ENCODE results near the gene PAM. TPM values are rescaled to one million over a fixed set of nuclear protein-coding genes. Genes with fewer than 3 reads are reported as not detected.

PAM gene
- total and polyA plus RNA-seq, 2 donors (not counting 3 experiments of a cell fraction or from before 2014, with no cell fraction given) = 118 to 176 TPM

DNA sequence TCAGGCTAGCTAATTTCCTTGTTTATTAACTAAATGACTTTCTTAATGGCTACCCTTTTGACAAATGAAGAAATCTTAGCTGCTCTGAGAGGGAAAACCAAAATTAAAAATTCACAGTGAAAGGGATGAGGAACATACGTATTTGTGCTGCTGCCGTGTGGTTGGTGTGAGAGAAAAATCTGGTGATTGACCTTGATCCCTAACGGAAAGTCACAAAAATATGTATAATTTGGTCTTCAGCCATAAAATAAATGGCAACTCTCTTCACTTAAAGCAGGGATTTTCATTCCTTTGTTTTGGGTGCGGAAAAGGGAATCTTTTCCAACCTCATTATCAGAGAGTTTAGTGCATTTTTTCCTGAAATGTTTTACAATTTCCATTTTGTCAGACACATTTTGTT, 40.4 kb downstream of the PAM start:
- dilution Hi-C loops (cut with MboI; ENCODE audit: extremely low pct_ligation_motif_present, low sequenced_read_pairs) (no loop called here), intact Hi-C loops (cut with micrococcal nuclease) (no loop called here)
- H3K4me3 ChIP-seq (replicated peaks in 1 of 3; ENCODE audit: insufficient read depth in 1 of 3, low read depth in 1 of 3, low read length in 3 of 3) = no peak overlapping the region
- H3K9me3 ChIP-seq (replicated peaks; ENCODE audit: control insufficient read depth, insufficient read depth, low read length) = no peaks in the 10 kb centered on the region
- ChIA-PET CTCF (interaction anchor here (0.8 kb wide), 1 partner anchor 15 kb away, joined by 4 read pairs; no protein-coding TSS in a partner anchor), POLR2A (no interaction called here)
- TF ChIP-seq EZH2 (IDR thresholded peaks at IDR 0.05; ENCODE audit: borderline replicate concordance, low read depth, low read length, severe bottlenecking) = no peak
- no peak for TF ChIP-seq POLR2AphosphoS5 (IDR thresholded peaks at IDR 0.05; ENCODE audit: insufficient read depth, low read depth, low read length)
- no peak for TF ChIP-seq JUN (IDR thresholded peaks at IDR 0.05; ENCODE audit: borderline replicate concordance, insufficient read depth, insufficient read length, low read depth)
- no peak for TF ChIP-seq POLR2A (IDR thresholded peaks at IDR 0.05; ENCODE audit: low read depth, low read length)
- TF ChIP-seq FOS (IDR thresholded peaks at IDR 0.05; ENCODE audit: borderline replicate concordance, insufficient read depth, low read length) = no peak
- TF ChIP-seq, protein P1, sequence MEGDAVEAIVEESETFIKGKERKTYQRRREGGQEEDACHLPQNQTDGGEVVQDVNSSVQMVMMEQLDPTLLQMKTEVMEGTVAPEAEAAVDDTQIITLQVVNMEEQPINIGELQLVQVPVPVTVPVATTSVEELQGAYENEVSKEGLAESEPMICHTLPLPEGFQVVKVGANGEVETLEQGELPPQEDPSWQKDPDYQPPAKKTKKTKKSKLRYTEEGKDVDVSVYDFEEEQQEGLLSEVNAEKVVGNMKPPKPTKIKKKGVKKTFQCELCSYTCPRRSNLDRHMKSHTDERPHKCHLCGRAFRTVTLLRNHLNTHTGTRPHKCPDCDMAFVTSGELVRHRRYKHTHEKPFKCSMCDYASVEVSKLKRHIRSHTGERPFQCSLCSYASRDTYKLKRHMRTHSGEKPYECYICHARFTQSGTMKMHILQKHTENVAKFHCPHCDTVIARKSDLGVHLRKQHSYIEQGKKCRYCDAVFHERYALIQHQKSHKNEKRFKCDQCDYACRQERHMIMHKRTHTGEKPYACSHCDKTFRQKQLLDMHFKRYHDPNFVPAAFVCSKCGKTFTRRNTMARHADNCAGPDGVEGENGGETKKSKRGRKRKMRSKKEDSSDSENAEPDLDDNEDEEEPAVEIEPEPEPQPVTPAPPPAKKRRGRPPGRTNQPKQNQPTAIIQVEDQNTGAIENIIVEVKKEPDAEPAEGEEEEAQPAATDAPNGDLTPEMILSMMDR (IDR thresholded peaks at IDR 0.05; ENCODE audit: extremely low read depth in 1 of 2, insufficient read depth in 1 of 2, low read depth in 1 of 2, low read length in 2 of 2) = no peak
- TF ChIP-seq, protein P2, sequence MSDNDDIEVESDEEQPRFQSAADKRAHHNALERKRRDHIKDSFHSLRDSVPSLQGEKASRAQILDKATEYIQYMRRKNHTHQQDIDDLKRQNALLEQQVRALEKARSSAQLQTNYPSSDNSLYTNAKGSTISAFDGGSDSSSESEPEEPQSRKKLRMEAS (IDR thresholded peaks at IDR 0.05; ENCODE audit: insufficient read depth, insufficient read length) = no peak
- no peak for TF ChIP-seq GATA2 (IDR thresholded peaks at IDR 0.05; ENCODE audit: insufficient read depth, insufficient read length, low read depth, low read length)
- TF ChIP-seq MYC (IDR thresholded peaks at IDR 0.05; ENCODE audit: low read depth, low read length) = no peak
- no peaks in the 10 kb centered on the region for H3K4me1 ChIP-seq (ENCODE audit: control insufficient read depth, extremely low read depth, insufficient read depth, low read length)
- FAIRE-seq (no peak), DNase-seq (ENCODE audit: low read depth, low spot score) (no peak)
- no peak overlapping the region for H3K27ac ChIP-seq (ENCODE audit: insufficient read depth, low read depth, low read length)
- no TSS peak for BruUV-seq (replicated peaks)
- no peak overlapping the region for H3K4me2 ChIP-seq (ENCODE audit: insufficient read depth, low read length)
- H3K27me3 ChIP-seq (ENCODE audit: control insufficient read depth in 2 of 2, insufficient read depth in 2 of 2, low read length in 2 of 2) = no peaks in the 10 kb centered on the region
- H3K9ac ChIP-seq (replicated peaks; ENCODE audit: extremely low read depth, insufficient read depth, low read length) = no peak overlapping the region
- no peaks in the 10 kb centered on the region for H3K9me1 ChIP-seq (replicated peaks; ENCODE audit: control insufficient read depth, extremely low read depth, insufficient read depth, low read length)
- H4K20me1 ChIP-seq (replicated peaks; ENCODE audit: control insufficient read depth, extremely low read depth, insufficient read depth, low read length) = no peaks in the 10 kb centered on the region
- H2AFZ ChIP-seq (ENCODE audit: low read depth, low read length) = no peak overlapping the region
- no peaks in the 10 kb centered on the region for H3K36me3 ChIP-seq (ENCODE audit: control insufficient read depth in 2 of 2, extremely low read depth in 1 of 2, insufficient read depth in 2 of 2, low read length in 2 of 2)
- H3K79me2 ChIP-seq (ENCODE audit: control insufficient read depth, insufficient read depth, low read length) = peaks cover 2% of the 10 kb centered on the region
